GM21717 (cell line): ENCODE measurements around the gene CNGA2.
A peak's percentile ranks its signal among the peaks of the same experiment; 100 is the strongest.

Experiments
- ATAC-seq: cut with Tn5 transposase; IDR thresholded peaks from one replicate; pipeline ENCODE4 v1.9.1; 2021; ENCODE audit warnings: mild to moderate bottlenecking, moderate library complexity; ENCODE audit not compliant: unreplicated experiment

Gene CNGA2

DNA sequence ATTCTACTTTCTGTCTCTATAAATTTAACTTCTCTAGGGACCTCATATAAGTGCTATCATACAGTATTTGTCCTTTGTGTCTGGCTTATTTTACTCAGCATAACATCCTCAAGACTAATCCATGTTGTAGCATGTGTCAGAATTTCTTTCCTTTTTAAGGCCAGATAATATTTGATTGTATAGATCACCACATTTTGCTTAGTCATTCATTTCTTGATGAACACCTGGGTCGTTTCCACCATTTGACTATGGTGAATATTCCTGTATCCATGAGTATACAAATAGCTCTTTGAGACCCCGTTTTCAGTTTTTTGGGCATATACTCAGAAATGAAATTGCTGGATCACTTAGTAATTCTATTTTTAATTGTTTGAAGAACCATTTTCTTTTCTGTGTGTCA, 12.0 kb downstream of the CNGA2 start:
- ATAC-seq: no peak

GRCh38 chrX:151750511-151750910, 16.0 kb downstream of the CNGA2 start:
- ATAC-seq: no peak

DNA sequence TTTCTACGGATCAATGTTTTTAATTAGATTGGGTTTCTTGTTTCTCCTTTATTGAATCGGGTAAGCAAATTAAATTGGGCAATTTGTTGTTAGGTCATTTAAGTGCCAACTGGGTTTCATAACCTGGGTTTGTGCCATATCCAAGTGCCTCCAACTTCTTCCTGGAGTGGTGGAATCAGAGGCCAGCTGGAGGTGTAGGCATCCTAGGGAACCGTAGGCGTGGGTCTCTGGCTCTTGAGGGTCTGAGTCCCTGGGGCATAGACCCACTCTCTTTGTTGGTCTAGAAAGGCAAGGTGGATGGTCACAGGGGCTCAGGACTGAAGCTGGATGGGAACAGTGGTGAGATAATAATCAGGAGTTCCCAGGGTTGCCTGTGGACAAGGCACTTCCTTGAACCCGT, 18.3 kb downstream of the CNGA2 start:
- ATAC-seq: no peak

- ATAC-seq: peak; percentile 78
These were observed 18.9 kb downstream of the CNGA2 start for GRCh38 chrX:151753313-151754046.

DNA sequence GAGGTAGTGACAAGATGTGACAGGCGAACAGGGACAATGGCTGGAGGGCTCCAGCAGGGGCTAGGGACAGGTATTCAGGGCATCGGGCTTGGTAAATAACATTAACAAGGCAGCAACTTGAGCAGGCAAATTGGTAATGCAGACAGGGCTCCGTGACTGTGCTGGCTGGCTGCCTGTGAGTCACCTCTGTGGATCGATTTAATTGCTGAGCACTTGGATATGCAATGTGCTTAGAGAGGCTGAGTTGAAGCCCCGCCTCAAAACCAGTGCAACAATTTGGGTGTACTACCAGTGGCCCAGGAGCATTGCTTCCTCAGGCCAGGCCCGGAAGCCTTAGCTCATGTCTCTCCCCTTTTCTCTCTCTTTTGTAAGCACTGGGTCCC, 19.5 kb downstream of the CNGA2 start:
- ATAC-seq: no peak

GRCh38 chrX:151754641-151755215, 20.2 kb downstream of the CNGA2 start:
- ATAC-seq: no peak

- ATAC-seq: no peak
These were observed 24.6 kb downstream of the CNGA2 start for GRCh38 chrX:151759041-151759708.

DNA sequence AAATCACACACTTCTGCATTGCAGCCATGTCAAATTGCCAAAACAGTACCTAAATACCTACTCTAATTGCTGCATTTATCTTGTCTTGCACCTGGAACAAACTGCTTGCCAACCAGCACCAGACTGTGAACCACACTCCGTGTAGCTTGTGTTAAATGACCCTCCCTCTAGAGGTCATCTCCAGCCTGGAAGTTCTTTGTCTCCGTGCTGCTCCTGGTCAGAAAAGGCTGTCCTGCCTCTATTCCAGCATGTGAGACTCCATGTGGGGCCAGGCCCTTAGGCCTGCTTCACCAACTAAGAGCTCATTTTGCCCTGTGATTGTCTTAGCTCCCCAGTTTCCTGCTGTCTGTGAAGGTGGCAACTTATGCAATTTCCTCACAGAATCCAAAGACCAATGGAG, 28.3 kb downstream of the CNGA2 start:
- ATAC-seq: no peak

DNA sequence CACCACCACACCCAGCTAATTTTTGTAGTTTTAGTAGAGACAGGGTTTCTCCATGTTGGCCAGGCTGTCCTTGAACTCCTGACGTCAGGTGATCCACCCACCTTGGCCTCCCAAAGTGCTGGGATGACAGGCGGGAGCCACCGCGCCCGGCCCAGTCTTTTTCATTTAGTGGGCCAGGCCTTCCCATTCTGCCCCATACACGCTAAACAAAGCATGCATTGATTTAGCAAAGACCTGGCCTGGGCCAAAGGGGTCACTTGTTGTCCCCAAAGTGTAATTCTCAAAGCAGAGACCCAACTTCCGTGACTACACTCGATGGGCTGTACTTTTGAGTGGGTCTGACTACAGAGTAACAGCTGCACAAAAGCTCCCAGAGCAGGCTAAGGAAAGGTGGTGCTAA, 29.2 kb downstream of the CNGA2 start:
- ATAC-seq: no peak

- no peak for ATAC-seq
These were observed 30.5 kb downstream of the CNGA2 start for GRCh38 chrX:151765026-151765425.

DNA sequence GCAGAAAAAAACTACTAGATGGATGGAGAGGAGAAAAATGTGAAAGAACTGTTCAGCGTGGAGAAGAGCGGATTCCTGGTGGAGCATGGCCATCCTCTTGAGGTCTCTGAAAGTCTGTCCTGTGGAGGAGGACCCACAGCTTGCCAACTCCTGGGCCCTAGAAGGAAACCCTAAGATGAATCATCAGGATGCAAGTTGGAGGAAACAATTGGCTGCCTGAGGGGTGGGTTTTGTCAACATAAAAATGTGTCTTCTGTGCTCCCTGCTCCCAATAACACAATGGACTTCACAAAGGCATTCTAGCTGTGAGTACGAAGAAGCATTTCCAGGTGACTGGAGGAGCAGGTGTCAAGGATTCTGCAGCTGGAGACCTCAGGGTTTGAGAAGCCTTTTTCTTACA, 37.2 kb downstream of the CNGA2 start:
- no peak for ATAC-seq

DNA sequence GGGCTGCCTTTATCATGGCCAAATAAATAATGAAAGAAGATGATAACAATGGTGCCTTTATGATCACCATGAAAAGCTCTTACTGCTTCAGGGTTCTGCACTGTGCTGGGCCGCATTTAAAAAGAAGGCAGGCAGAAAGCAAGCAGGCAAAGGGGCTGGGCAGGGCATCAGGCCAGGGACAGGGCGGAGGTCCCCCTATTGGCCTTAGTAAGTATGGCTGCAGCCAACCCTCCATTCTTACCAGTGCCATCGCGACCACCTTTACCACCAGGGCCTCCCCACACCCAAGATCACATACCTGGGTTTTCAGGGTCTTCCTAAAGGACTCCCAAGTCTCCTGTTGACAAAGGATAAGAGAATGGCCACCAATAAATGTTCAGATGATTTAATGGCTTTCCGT, 38.9 kb downstream of the CNGA2 start:
- ATAC-seq: no peak

DNA sequence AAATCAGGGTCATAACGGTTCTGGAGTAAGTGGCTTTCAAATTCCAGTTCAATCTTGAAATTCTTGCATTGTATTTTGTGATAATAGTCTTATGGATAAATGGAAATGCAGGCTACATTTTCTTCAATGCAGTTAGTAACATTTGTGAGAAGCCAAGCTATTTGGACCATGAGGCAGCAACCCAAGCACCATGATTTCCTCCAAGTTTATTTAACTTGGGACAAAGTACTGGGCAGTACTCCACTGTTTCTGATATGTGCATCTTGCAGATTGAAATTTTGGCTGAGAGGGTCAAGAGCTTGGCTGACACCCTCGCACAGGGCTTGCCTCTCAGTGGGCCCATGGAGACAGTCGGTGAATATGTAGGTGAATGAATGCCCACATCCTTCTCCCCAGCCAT, 39.9 kb downstream of the CNGA2 start:
- no peak for ATAC-seq

GRCh38 chrX:151776181-151776731, 41.7 kb downstream of the CNGA2 start:
- ATAC-seq: no peak

GRCh38 chrX:151776936-151777335, 42.4 kb downstream of the CNGA2 start:
- no peak for ATAC-seq

DNA sequence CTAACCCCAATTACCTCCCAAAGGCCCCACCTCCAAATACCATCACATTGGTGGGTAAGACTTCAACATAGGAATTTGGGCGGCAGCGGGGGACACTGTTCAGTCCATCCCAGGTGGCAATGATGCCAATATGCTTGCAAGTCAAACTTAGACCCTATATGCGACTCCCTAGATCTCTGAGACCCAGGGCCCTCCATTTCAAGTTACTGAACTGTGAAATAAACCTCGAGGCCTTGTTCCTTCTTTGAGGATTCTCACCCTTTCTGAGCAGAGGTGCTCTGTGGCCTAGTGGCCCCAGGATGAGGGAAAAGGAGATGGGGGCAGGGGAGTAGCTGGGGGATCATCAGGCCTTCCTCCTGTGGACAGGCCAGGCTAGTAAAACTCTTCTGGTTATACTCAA, 44.7 kb downstream of the CNGA2 start:
- no peak for ATAC-seq

GRCh38 chrX:151780621-151781020, 46.1 kb downstream of the CNGA2 start:
- no peak for ATAC-seq

- ATAC-seq: no peak
These were observed 54.7 kb downstream of the CNGA2 start for GRCh38 chrX:151789179-151789800.

GRCh38 chrX:151790481-151791160, 56.1 kb downstream of the CNGA2 start:
- ATAC-seq: no peak

- no peak for ATAC-seq
These were observed 57.4 kb downstream of the CNGA2 start for GRCh38 chrX:151791961-151792360.

DNA sequence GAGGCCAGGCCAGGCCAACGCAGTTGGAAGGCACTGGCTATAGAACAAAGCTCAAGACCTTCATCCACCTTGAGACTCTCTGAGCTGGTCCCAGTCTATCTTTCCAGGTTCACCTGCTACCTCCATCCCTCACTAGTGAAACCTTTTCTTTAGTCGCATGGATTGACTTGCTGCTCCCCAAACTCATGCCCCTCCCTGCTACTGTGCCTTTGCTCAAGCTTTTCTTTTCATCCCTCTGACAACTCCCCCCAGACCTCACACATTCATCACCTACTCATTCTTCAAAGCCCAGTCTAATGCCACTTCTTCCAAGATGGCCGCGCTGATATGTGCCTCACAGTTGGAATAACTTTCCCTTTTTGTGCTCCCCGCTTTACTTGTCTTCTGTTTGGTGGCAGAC, 58.0 kb downstream of the CNGA2 start:
- ATAC-seq: no peak
